ENCODE results near the gene ARHGAP40. TPM values are rescaled to one million over a fixed set of nuclear protein-coding genes. Genes with fewer than 3 reads are reported as not detected.

The ARHGAP40 gene
- polyA plus RNA-seq, 1 experiment, result not detected

DNA sequence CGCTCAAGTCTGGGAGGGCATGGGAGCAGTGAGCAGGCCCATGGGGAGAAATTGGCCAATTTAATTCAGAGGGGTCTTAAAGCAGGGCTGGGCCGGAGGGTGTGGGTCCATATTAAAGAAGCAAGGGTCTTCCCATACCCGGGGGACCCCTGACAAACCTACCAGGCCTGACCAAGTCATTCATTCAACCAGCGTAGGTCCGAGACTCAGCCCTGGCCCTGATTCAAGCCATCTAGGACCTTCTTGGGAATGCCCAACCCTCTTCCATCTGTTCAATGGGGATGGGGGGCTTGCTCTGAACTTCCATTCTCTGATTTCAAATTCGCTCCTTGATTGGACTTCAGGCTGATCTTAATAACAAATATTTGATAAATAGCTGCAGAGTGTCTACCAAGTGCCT lies 13.3 kb upstream of the ARHGAP40 start:
- ChIA-PET POLR2A (no interaction called here), CTCF (no interaction called here)
- Histone ChIP-seq H3K9me3 (ENCODE audit: control insufficient read depth, insufficient read depth, low read length) (no peaks in the 10 kb centered on the region), H3K27me3 (ENCODE audit: control insufficient read depth, insufficient read depth, low read length) (peaks cover 16% of the 10 kb centered on the region), H3K27ac (ENCODE audit: low read depth, low read length) (no peak overlapping the region), H3K4me3 (ENCODE audit: low read depth, low read length) (no peak overlapping the region)
- TF ChIP-seq, protein P1, sequence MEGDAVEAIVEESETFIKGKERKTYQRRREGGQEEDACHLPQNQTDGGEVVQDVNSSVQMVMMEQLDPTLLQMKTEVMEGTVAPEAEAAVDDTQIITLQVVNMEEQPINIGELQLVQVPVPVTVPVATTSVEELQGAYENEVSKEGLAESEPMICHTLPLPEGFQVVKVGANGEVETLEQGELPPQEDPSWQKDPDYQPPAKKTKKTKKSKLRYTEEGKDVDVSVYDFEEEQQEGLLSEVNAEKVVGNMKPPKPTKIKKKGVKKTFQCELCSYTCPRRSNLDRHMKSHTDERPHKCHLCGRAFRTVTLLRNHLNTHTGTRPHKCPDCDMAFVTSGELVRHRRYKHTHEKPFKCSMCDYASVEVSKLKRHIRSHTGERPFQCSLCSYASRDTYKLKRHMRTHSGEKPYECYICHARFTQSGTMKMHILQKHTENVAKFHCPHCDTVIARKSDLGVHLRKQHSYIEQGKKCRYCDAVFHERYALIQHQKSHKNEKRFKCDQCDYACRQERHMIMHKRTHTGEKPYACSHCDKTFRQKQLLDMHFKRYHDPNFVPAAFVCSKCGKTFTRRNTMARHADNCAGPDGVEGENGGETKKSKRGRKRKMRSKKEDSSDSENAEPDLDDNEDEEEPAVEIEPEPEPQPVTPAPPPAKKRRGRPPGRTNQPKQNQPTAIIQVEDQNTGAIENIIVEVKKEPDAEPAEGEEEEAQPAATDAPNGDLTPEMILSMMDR (IDR thresholded peaks at IDR 0.05; ENCODE audit: low read depth, low read length), result no peak
- DNase-seq (ENCODE audit: low read depth, low spot score), result no peak

DNA sequence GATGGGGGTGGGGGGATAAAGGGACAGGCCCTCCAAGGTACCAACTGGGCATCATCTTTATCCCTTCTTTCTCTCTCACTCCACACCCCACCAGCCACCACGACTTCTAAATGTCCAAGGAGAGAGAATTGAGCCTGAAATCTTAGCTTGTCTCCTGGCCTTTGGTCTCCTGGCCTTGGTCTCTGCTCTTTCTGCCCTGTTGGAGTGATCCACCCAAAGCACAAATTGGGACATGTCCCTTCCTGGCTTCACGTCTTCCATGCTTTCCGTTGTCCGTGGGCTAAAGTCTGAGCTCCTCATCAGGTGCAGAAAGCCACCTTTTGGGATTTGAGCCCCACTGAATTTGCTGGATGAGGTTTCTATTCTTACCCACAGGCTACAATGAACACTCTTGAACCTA lies 12.3 kb upstream of the ARHGAP40 start:
- peaks cover 12% of the 10 kb centered on the region for H3K27me3 ChIP-seq (ENCODE audit: control insufficient read depth, insufficient read depth, low read length)
- no peak overlapping the region for H3K27ac ChIP-seq (ENCODE audit: low read depth, low read length)
- no peak for DNase-seq (ENCODE audit: low read depth, low spot score)
- no peak overlapping the region for H3K4me3 ChIP-seq (ENCODE audit: low read depth, low read length)
- ChIA-PET CTCF (no interaction called here), POLR2A (no interaction called here)
- TF ChIP-seq, protein P1 (IDR thresholded peaks at IDR 0.05; ENCODE audit: low read depth, low read length), result no peak
- H3K9me3 ChIP-seq (ENCODE audit: control insufficient read depth, insufficient read depth, low read length), result no peaks in the 10 kb centered on the region

DNA sequence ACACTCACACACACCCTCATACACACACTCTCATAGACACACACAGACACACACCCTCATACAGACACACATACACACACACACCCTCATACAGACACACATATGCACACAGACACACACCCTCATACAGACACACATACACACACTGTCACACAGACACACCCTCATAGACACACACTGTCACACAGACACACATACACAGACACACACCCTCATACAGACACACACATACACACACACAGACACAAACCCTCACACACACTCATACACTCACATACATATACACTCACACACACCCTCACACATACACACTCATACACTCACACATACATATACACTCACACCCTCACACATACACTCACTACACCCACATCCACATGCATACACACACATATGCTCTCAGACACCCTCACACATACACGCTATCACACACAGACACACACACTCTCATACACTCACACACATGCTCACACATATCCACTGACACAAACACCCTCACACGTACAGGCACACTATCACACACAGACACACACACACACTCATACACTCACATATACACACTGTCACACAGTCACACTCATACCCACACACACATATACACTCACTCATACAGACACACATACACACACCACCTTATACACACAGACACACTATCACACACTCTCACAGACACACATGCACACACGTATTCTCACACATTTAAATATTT lies 11.5 kb upstream of the ARHGAP40 start:
- no peak overlapping the region for H3K4me3 ChIP-seq (ENCODE audit: low read depth, low read length)
- peaks cover 10% of the 10 kb centered on the region for H3K27me3 ChIP-seq (ENCODE audit: control insufficient read depth, insufficient read depth, low read length)
- no peak for DNase-seq (ENCODE audit: low read depth, low spot score)
- ChIA-PET POLR2A (no interaction called here), CTCF (no interaction called here)
- no peaks in the 10 kb centered on the region for H3K9me3 ChIP-seq (ENCODE audit: control insufficient read depth, insufficient read depth, low read length)
- H3K27ac ChIP-seq (ENCODE audit: low read depth, low read length), result no peak overlapping the region
- TF ChIP-seq, protein P1 (IDR thresholded peaks at IDR 0.05; ENCODE audit: low read depth, low read length), result no peak

DNA sequence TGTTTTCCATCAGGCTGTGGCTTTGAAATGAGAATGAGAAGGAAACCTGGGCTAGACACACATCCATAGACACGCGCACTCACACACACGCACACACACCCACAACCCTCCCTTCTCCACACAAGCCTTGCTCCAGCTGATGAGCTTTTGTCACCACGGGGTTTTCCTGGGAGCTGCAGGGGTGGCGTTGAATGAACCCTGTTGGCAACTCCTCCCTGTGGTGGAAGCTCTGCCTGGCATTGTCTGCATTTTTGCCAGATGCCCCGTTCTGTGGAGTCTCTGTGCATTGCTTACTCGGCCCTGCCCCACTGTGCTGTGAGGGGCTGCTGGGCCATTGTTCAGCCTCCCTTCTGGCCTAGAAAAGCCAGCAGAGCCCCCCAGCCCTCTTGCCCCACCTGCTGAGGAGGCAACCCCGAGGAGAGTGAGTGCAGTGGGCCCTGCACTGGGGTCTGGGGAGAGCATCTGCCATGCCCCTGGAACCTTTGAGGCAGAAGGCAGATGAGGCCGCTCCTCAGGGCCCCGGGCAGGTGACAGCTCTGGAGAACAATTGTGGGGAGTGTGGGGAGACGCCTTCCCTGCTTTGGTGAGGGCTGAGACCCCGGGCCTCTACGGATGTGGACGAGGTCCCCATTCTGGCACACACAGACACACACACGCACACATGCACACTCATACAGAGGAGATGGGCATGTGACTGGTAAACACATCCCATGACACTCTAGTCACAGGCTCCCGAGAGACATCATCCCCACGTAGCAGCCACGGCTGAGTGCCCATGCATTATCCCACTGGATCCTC lies 10.7 kb upstream of the ARHGAP40 start:
- Histone ChIP-seq H3K27ac (ENCODE audit: low read depth, low read length) (no peak overlapping the region), H3K4me3 (ENCODE audit: low read depth, low read length) (no peak overlapping the region), H3K27me3 (ENCODE audit: control insufficient read depth, insufficient read depth, low read length) (peaks cover 7% of the 10 kb centered on the region), H3K9me3 (ENCODE audit: control insufficient read depth, insufficient read depth, low read length) (no peaks in the 10 kb centered on the region)
- CTCF ChIA-PET, result no interaction called here
- POLR2A ChIA-PET, result no interaction called here
- TF ChIP-seq, protein P1 (IDR thresholded peaks at IDR 0.05; ENCODE audit: low read depth, low read length), result no peak
- no peak for DNase-seq (ENCODE audit: low read depth, low spot score)

Measured in AG04450 (cell line).